A549 (cell line): ENCODE measurements around the gene SGIP1. TPM values are rescaled to one million over a fixed set of nuclear protein-coding genes. Genes with fewer than 3 reads are reported as not detected.

ENCODE experiments used
- ATAC-seq, 2 experiments: fragments of 200-7000 bp in 1 of 2; fragments of >200 bp in 1 of 2; cut with Nextera tagmentation in 1 of 2; cut with Tn5 transposase in 1 of 2; 3 replicates each; pipeline versions ENCODE4 v1.8.0 to v1.9.1; 2018 to 2020; ENCODE audit warnings: mild to moderate bottlenecking in 1 of 2, moderate library complexity in 1 of 2
- CTCF ChIA-PET: fragments of 300-600 bp; sonication (Branson Sonifier 250); formaldehyde crosslinking; extraction: SDS; loops from one replicate; lab custom pipeline; 2021; ENCODE audit warnings: antibody characterized with exemption, inconsistent platforms; lab: Yijun Ruan, JAX
- POLR2A ChIA-PET: fragments of 350-600 bp; formaldehyde crosslinking; extraction: SDS; loops from one replicate; lab custom pipeline; 2021; ENCODE audit warnings: antibody characterized with exemption, inconsistent platforms; lab: Yijun Ruan, JAX
- DNase-seq, 2 experiments: peaks; one replicate each; pipeline versions ENCODE4 v3.0.0 to v3.0.0-alpha.2; 2011 to 2016; ENCODE audit warnings: low read depth in 1 of 2, low spot score in 1 of 2
- FAIRE-seq: peaks from 2 replicates; lab custom pipeline; 2011; peaks lifted over from hg19 to GRCh38; lab: Jason Lieb, UNC
- H3K27ac ChIP-seq, 2 experiments: fragments of >200 bp; sonication (Bioruptor Twin); formaldehyde crosslinking; 3 replicates each; pipeline ENCODE4 v1.5.1; 2016 to 2017
- H3K4me1 ChIP-seq: fragments of >200 bp; sonication (Bioruptor Twin); formaldehyde crosslinking; 3 replicates; pipeline ENCODE4 v1.6.1; 2016
- H3K4me2 ChIP-seq: fragments of >200 bp; sonication (Bioruptor Twin); formaldehyde crosslinking; 3 replicates; pipeline ENCODE4 v1.6.1; 2016
- H3K4me3 ChIP-seq: fragments of >200 bp; sonication (Bioruptor Twin); formaldehyde crosslinking; 3 replicates; pipeline ENCODE4 v1.5.1; 2016
- H3K9me3 ChIP-seq: fragments of >200 bp; sonication (Bioruptor Twin); formaldehyde crosslinking; 3 replicates; pipeline ENCODE4 v1.6.1; 2016
- CBX8 ChIP-seq: fragments of 200-600 bp; sonication (generic); IDR thresholded peaks from 2 replicates; pipeline ENCODE4 v1.6.1; 2016
- CEBPB ChIP-seq, 2 experiments: fragments of >200 bp in 1 of 2; sonication (Bioruptor Twin) in 1 of 2; formaldehyde crosslinking in 1 of 2; IDR thresholded peaks; 2 replicates each; pipeline ENCODE4 v1.6.1; 2012 to 2016
- CHD2 ChIP-seq: fragments of 150-350 bp; IDR thresholded peaks from 2 replicates; pipeline ENCODE4 v1.6.1; 2014; ENCODE audit warnings: low read length; ENCODE audit not compliant: partially characterized antibody
- CHD4 ChIP-seq: fragments of 200-600 bp; sonication (generic); IDR thresholded peaks from 2 replicates; pipeline ENCODE4 v1.6.1; 2016; ENCODE audit warnings: antibody characterized with exemption, mild to moderate bottlenecking, borderline replicate concordance
- E2F6 ChIP-seq: IDR thresholded peaks from 2 replicates; pipeline ENCODE4 v1.6.1; 2012; ENCODE audit warnings: low read depth, borderline replicate concordance
- EHF ChIP-seq: fragments of 250-450 bp; sonication (Bioruptor Pico); IDR thresholded peaks from 2 replicates; pipeline ENCODE4 v1.5.0; 2020; ENCODE audit warnings: mild to moderate bottlenecking
- EHMT2 ChIP-seq: fragments of 200-600 bp; sonication (generic); IDR thresholded peaks from 2 replicates; pipeline ENCODE4 v1.6.1; 2016; ENCODE audit warnings: antibody characterized with exemption, low read depth, mild to moderate bottlenecking, moderate library complexity
- ELK1 ChIP-seq: fragments of 150-350 bp; IDR thresholded peaks from 2 replicates; pipeline ENCODE4 v1.6.1; 2014; ENCODE audit warnings: low read depth, mild to moderate bottlenecking, low read length
- EP300 ChIP-seq, 2 experiments: fragments of >200 bp; sonication (Bioruptor Twin); formaldehyde crosslinking; IDR thresholded peaks; 2 replicates in 1 of 2; 3 replicates in 1 of 2; pipeline ENCODE4 v1.6.1; 2016 to 2017
- FOSB ChIP-seq: fragments of 250-450 bp; sonication (Bioruptor Pico); IDR thresholded peaks from 2 replicates; pipeline ENCODE4 v1.5.0; 2020; ENCODE audit warnings: mild to moderate bottlenecking, moderate library complexity
- GATA3 ChIP-seq: IDR thresholded peaks from 2 replicates; pipeline ENCODE4 v1.6.1; 2012; ENCODE audit warnings: borderline replicate concordance
- HES2 ChIP-seq: fragments of >200 bp; sonication (Bioruptor Twin); formaldehyde crosslinking; IDR thresholded peaks from 2 replicates; pipeline ENCODE4 v1.6.1; 2016
- HOXA7 ChIP-seq: fragments of 250-450 bp; sonication (Bioruptor Pico); IDR thresholded peaks from 2 replicates; pipeline ENCODE4 v1.5.0; 2020; ENCODE audit warnings: mild to moderate bottlenecking, moderate library complexity
- HOXB13 ChIP-seq: fragments of 250-450 bp; sonication (Bioruptor Pico); IDR thresholded peaks from 2 replicates; pipeline ENCODE4 v1.5.0; 2020; ENCODE audit warnings: low read depth, mild to moderate bottlenecking, moderate library complexity
- HOXB5 ChIP-seq: fragments of 250-450 bp; sonication (Bioruptor Pico); IDR thresholded peaks from 2 replicates; pipeline ENCODE4 v1.5.0; 2020; ENCODE audit warnings: mild to moderate bottlenecking, moderate library complexity
- JUNB ChIP-seq: fragments of >200 bp; sonication (Bioruptor Twin); formaldehyde crosslinking; IDR thresholded peaks from 2 replicates; pipeline ENCODE4 v1.6.1; 2016
- KDM1A ChIP-seq: fragments of 200-600 bp; sonication (generic); IDR thresholded peaks from 2 replicates; pipeline ENCODE4 v1.6.1; 2016; ENCODE audit warnings: low read depth, mild to moderate bottlenecking
- MAZ ChIP-seq: fragments of 150-350 bp; IDR thresholded peaks from 2 replicates; pipeline ENCODE4 v1.6.1; 2014; ENCODE audit warnings: antibody characterized with exemption, low read depth, low read length, borderline replicate concordance
- MYC ChIP-seq: IDR thresholded peaks from 2 replicates; pipeline ENCODE4 v1.6.1; 2012; ENCODE audit warnings: mild to moderate bottlenecking, inconsistent platforms, low read length, improper control_type of control experiment, borderline replicate concordance
- PBX3 ChIP-seq: IDR thresholded peaks from 2 replicates; pipeline ENCODE4 v1.6.1; 2012
- PHF8 ChIP-seq: fragments of 200-600 bp; sonication (generic); IDR thresholded peaks from 2 replicates; pipeline ENCODE4 v1.6.1; 2016; ENCODE audit warnings: low read depth, mild to moderate bottlenecking, antibody characterized with exemption, moderate library complexity, borderline replicate concordance
- POLR2A ChIP-seq: IDR thresholded peaks from 2 replicates; pipeline ENCODE4 v1.6.1; 2012; ENCODE audit warnings: mild to moderate bottlenecking, low read length
- POLR2AphosphoS2 ChIP-seq: conservative IDR thresholded peaks from 2 replicates; pipeline ENCODE4 v1.6.1; 2012; ENCODE audit warnings: low read length, improper control_type of control experiment, inconsistent platforms
- RAD21 ChIP-seq, 2 experiments: fragments of >200 bp in 1 of 2; sonication (Bioruptor Twin) in 1 of 2; formaldehyde crosslinking in 1 of 2; IDR thresholded peaks in 1 of 2; conservative IDR thresholded peaks in 1 of 2; 2 replicates in 1 of 2; 3 replicates in 1 of 2; pipeline ENCODE4 v1.6.1; 2012 to 2018; ENCODE audit warnings: inconsistent platforms in 1 of 2
- RARB ChIP-seq: fragments of 250-450 bp; sonication (Bioruptor Pico); IDR thresholded peaks from 2 replicates; pipeline ENCODE4 v1.8.0; 2021; ENCODE audit warnings: mild to moderate bottlenecking, moderate library complexity
- RCOR1 ChIP-seq: fragments of 150-350 bp; IDR thresholded peaks from 2 replicates; pipeline ENCODE4 v1.6.1; 2014; ENCODE audit warnings: antibody characterized with exemption, low read length, low read depth
- REST ChIP-seq: fragments of 200-600 bp; sonication (generic); IDR thresholded peaks from 2 replicates; pipeline ENCODE4 v1.6.1; 2016; ENCODE audit warnings: antibody characterized with exemption, mild to moderate bottlenecking, moderate library complexity
- RFX5 ChIP-seq: fragments of 450-650 bp; IDR thresholded peaks from 2 replicates; pipeline ENCODE4 v1.7.1; 2014; ENCODE audit warnings: antibody characterized with exemption, mild to moderate bottlenecking, moderate library complexity
- RNF2 ChIP-seq: fragments of 200-600 bp; sonication (generic); IDR thresholded peaks from 2 replicates; pipeline ENCODE4 v1.6.1; 2016; ENCODE audit warnings: low read depth, mild to moderate bottlenecking, antibody characterized with exemption, moderate library complexity, borderline replicate concordance
- SMC3 ChIP-seq: fragments of >200 bp; sonication (Bioruptor Twin); formaldehyde crosslinking; IDR thresholded peaks from 3 replicates; pipeline ENCODE4 v1.6.1; 2018; ENCODE audit warnings: inconsistent platforms
- ZC3H11A ChIP-seq: fragments of 450-650 bp; IDR thresholded peaks from 2 replicates; pipeline ENCODE4 v1.6.1; 2014; ENCODE audit warnings: antibody characterized with exemption, mild to moderate bottlenecking
- ZSCAN20 ChIP-seq: fragments of 250-450 bp; sonication (Bioruptor Pico); IDR thresholded peaks from 2 replicates; pipeline ENCODE4 v1.8.0; 2022; ENCODE audit warnings: mild to moderate bottlenecking, moderate library complexity
- WGBS: methylation state at CpG from one replicate; pipeline ENCODE4 v1.1.6; 2017; ENCODE audit errors: missing lambda C conversion rate; 5-methylcytosine and 5-hydroxymethylcytosine counted together
- polyA plus RNA-seq, 4 experiments: library from polyadenylated mRNA; depleted of rRNA in 3 of 4; stranded (reverse); fragments of >200 nt; fragmentation: RNase III in 1 of 4; extraction: RNeasy Plus Mini Kit Qiagen cat#74134 plus additional on column Dnase treatment in 1 of 4; gene quantifications; 2 replicates in 3 of 4; 3 replicates in 1 of 4; pipeline ENCODE4 v1.2.3, GENCODE V29; 2011 to 2017

Gene SGIP1
- polyA plus RNA-seq, 2 of the 4 experiments (the other 2 are of a cell fraction) = not detected

- TF ChIP-seq PHF8 = no peak
- TF ChIP-seq PBX3 = no peak
- no peak for TF ChIP-seq EHMT2
- TF ChIP-seq, all 56 proteins: peak for 0
Measured at GRCh38 chr1:66552287-66552686, 18.3 kb downstream of the SGIP1 start (continued).

- Histone ChIP-seq H3K4me2 (no peak overlapping the region), H3K9me3 (no peaks in the 10 kb centered on the region), H3K4me1 (no peaks in the 10 kb centered on the region), H3K27ac (no peak overlapping the region), H3K4me3 (no peak overlapping the region)
- POLR2A ChIA-PET = no interaction called here
- CTCF ChIA-PET = no interaction called here
- DNase-seq (no peak), FAIRE-seq (no peak), ATAC-seq (no peak)
- WGBS = 38% methylated on average over 5 of the region's 5 CpGs
- TF ChIP-seq ZC3H11A (no peak), KDM1A (no peak), RAD21 (conservative IDR thresholded peaks at IDR 0.05 in 1 of 2, IDR thresholded peaks at IDR 0.05 in 1 of 2) (no peak), CHD4 (no peak), ZSCAN20 (CRISPR knock-in tag) (no peak), HOXB13 (CRISPR knock-in tag) (no peak), SMC3 (no peak), MYC (no peak), RCOR1 (no peak), CEBPB (IDR thresholded peaks at IDR 0.05) (no peak), CHD2 (no peak), GATA3 (no peak), HOXB5 (CRISPR knock-in tag) (no peak), EHF (CRISPR knock-in tag) (no peak), EP300 (IDR thresholded peaks at IDR 0.05) (no peak), HES2 (no peak), CBX8 (no peak), POLR2A (no peak), MAZ (no peak), HOXA7 (CRISPR knock-in tag) (no peak)
Measured at GRCh38 chr1:66552829-66553228, 18.9 kb downstream of the SGIP1 start.

GRCh38 chr1:66553846-66554245 is 19.9 kb downstream of the SGIP1 start:
- WGBS = 71% methylated on average over 1 of the region's 1 CpG
- Histone ChIP-seq H3K27ac (no peak overlapping the region), H3K4me2 (no peak overlapping the region), H3K4me1 (no peaks in the 10 kb centered on the region)
- FAIRE-seq (no peak), DNase-seq (no peak)
- POLR2A ChIA-PET = no interaction called here
- no peak for TF ChIP-seq CHD2
- TF ChIP-seq ZSCAN20 (CRISPR knock-in tag) = no peak
- TF ChIP-seq RNF2 = no peak
- TF ChIP-seq E2F6 = no peak
- no peak for TF ChIP-seq EP300 (IDR thresholded peaks at IDR 0.05)
- no peak for TF ChIP-seq POLR2AphosphoS2
- TF ChIP-seq FOSB (CRISPR knock-in tag) = no peak
- TF ChIP-seq HOXA7 (CRISPR knock-in tag) = no peak
- no peak for TF ChIP-seq RFX5
- TF ChIP-seq REST = no peak
- no peak for TF ChIP-seq RARB
- no peak for TF ChIP-seq ELK1
- no peak for TF ChIP-seq JUNB
- TF ChIP-seq, all 56 proteins: peak for 0
- Histone ChIP-seq H3K4me3 (no peak overlapping the region), H3K9me3 (no peaks in the 10 kb centered on the region)
- CTCF ChIA-PET = interaction anchor here (1.0 kb wide), 1 partner anchor 10 kb away, joined by 3 read pairs; no protein-coding TSS in a partner anchor
- no peak for ATAC-seq
